Skeletal muscle tissue (tissue), 4 donors: ENCODE results near the gene GAS6. TPM values are rescaled to one million over a fixed set of nuclear protein-coding genes. Genes with fewer than 3 reads are reported as not detected.

Experiments used
- H3K27ac ChIP-seq: one replicate; pipeline ENCODE4 v1.7.0; 2013; ENCODE audit warnings: mild to moderate bottlenecking, low read depth, low read length, inconsistent platforms
- H3K27me3 ChIP-seq, 3 donors: one replicate each; pipeline ENCODE4 v1.7.0; 2013; ENCODE audit warnings: low read length in 3 of 3; ENCODE audit not compliant: control insufficient read depth in 3 of 3, insufficient read depth in 3 of 3
- H3K36me3 ChIP-seq, 3 donors: one replicate each; pipeline ENCODE4 v1.7.0; 2013; ENCODE audit warnings: low read length in 3 of 3; ENCODE audit not compliant: control insufficient read depth in 3 of 3, insufficient read depth in 3 of 3
- H3K4me1 ChIP-seq, 3 donors: one replicate each; pipeline ENCODE4 v1.7.0; 2013; ENCODE audit warnings: low read length in 3 of 3, mild to moderate bottlenecking in 3 of 3; ENCODE audit not compliant: control insufficient read depth in 3 of 3, insufficient read depth in 3 of 3
- H3K4me3 ChIP-seq, 3 donors: one replicate each; pipeline ENCODE4 v1.7.0; 2013; ENCODE audit warnings: low read length in 3 of 3
- H3K9ac ChIP-seq, 3 donors: one replicate each; pipeline ENCODE4 v1.7.0; 2013; ENCODE audit warnings: low read length in 3 of 3, mild to moderate bottlenecking in 3 of 3, moderate library complexity in 2 of 3, low read depth in 1 of 3
- H3K9me3 ChIP-seq, 3 donors: one replicate each; pipeline ENCODE4 v1.7.0; 2013; ENCODE audit warnings: low read length in 3 of 3; ENCODE audit not compliant: control insufficient read depth in 3 of 3
- total RNA-seq: library from RNA; depleted of rRNA; stranded (reverse); fragments of >200 nt; gene quantifications from one replicate; pipeline ENCODE4 v1.2.3, GENCODE V29; 2014
- donor health status: Osteomylitis.

The GAS6 gene
- total RNA-seq, 1 donor from 2014 or later = 25.1 TPM

DNA sequence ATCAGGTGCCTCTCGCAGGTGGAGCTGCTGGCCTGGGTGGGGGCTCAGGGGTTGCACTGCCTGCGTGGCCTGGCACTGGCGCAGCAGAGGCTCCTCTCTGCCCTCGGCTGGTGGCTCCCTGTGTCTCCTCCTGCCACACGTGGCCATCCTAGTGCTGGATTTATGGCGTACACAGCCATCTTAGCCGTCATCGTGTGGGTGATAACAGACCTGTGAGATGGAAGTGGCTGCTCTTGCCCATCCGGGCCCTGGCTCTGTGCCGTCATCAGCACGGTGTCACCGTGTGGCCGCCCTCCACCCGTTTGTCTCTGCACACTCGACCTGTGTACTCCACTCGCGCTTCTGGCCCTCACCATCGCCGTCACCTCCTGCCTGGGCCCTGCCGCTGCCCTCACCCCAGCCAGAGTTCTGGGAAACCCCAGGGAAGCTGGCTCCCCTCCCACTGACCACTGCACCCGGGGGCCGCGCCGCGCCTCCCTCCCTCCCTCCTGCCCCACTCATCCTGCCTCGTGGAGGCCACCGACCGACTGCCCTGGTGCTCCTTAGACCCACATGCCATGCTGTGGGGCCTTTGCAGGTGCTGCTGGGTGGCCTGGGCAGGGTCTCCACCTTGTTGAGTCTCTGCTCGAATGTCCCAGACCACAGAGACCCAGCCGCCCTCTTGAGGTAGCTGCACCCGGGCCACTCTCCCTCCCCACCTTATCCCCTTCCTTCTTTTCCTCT lies 75.3 kb downstream of the GAS6 start:
- Histone ChIP-seq H3K9ac (no peak overlapping the region), H3K27ac (no peak overlapping the region)

DNA sequence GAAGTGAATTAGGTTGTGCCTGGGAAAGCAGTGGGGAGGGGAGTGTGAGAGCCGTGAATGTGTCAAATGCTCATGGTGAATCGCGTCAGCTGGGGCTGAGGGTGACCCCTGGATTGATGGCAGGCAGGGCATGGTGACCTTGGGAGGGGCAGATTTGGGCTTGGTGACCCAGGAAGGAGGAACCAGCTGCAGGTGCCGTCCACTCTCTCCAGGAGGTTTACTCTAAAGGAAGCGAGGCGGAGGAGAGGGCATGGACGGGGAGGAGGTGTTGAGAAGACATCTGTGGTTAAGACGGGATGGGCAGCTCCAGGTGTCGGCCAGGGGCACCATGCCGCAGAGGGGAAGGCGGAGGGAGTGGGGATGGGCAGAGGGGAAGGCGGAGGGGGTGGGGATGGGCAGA lies 76.2 kb downstream of the GAS6 start:
- H3K4me3 ChIP-seq = no peak overlapping the region
- no peaks in the 10 kb centered on the region for H3K4me1 ChIP-seq
- H3K27ac ChIP-seq = no peak overlapping the region
- no peak overlapping the region for H3K9ac ChIP-seq
- H3K9me3 ChIP-seq = peaks cover 0 to 5% (median 2%) of the 10 kb centered on the region in 3 donors
- peaks cover 16 to 41% (median 27%) of the 10 kb centered on the region in 3 donors for H3K27me3 ChIP-seq
- H3K36me3 ChIP-seq = peaks cover 0 to 2% (median 0%) of the 10 kb centered on the region in 3 donors

More for the DNA sequence above, 75.3 kb downstream of the GAS6 start:
- peaks cover 0 to 5% (median 2%) of the 10 kb centered on the region in 3 donors for H3K9me3 ChIP-seq
- H3K27me3 ChIP-seq = peaks cover 16 to 42% (median 34%) of the 10 kb centered on the region in 3 donors
- H3K4me1 ChIP-seq = no peaks in the 10 kb centered on the region
- H3K4me3 ChIP-seq = no peak overlapping the region
- peaks cover 0 to 2% (median 0%) of the 10 kb centered on the region in 3 donors for H3K36me3 ChIP-seq

DNA sequence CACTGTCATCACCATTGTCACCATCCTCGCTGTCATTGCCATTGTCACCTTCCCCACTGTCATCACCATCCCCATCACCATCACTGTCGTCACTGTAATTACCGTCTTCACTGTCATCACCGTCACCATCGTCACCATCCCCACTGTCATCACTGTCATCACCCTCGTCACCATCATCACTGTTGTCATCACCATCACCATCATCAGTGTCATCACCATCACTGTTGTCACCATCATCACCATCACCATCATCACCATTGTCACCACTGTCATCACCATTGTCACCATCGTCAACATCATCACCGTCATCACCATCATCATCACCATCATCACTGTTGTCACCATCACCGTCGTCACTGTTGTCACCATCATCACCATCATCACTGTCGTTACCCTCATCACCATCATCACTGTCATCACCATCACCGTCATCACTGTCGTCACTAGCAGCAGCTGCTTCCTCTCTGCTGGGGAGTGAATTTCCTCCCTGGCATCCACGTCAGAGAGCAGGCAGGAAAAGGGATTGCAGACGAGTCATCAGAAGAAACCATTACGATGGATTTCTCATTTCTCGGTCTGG lies 77.5 kb downstream of the GAS6 start:
- H3K4me3 ChIP-seq = no peak overlapping the region
- no peak overlapping the region for H3K27ac ChIP-seq
- H3K4me1 ChIP-seq = no peaks in the 10 kb centered on the region
- peaks cover 16 to 31% (median 17%) of the 10 kb centered on the region in 3 donors for H3K27me3 ChIP-seq
- no peak overlapping the region for H3K9ac ChIP-seq
- peaks cover 0 to 5% (median 2%) of the 10 kb centered on the region in 3 donors for H3K9me3 ChIP-seq
- H3K36me3 ChIP-seq = peaks cover 0 to 2% (median 0%) of the 10 kb centered on the region in 3 donors

DNA sequence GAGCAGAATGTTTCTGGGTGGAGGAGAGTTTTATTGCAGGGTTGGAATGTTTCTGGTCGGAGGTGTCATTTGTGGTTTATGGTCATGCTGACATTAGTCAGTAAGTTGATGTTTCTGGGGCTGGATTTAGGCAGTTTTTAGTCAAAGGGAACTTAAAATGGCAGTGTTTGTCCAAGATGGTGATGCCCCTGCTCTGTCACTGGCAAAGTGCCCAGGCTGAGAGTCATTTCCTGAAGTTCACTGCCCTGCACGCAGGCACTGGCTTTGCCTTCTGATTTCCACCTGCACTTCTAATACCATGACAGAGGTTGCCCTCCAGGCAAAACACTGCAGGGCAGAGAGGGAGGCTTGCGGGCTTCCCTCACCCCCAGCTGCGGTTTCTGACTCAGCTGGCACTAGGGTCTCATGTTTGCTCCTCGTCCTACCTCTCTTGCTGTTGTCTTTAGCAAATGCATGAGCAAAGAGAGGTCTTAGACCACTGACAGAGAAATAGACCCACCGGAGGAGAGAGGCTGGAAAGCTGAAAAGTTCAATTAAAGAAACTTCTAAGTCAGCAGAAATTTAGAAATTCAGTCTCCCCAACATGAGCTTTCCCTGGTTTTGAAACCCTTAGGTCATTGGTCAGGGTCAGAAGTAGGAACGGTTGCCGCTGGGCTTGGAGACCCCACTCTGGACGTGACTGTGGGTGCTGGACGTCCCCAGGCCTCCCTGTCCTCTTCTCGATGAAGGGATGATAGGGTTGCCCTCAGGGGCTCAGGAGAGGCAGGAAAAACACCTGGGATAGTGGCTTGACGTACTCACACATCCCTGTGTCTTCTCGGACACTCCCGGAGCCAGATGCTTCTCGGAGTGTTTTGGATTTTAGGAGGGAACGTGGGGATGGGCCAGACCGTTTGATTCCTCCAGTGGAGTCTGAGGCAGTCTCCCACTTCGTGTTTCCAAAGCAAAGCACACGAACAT lies 78.5 kb downstream of the GAS6 start:
- no peak overlapping the region for H3K27ac ChIP-seq
- no peaks in the 10 kb centered on the region for H3K36me3 ChIP-seq

DNA sequence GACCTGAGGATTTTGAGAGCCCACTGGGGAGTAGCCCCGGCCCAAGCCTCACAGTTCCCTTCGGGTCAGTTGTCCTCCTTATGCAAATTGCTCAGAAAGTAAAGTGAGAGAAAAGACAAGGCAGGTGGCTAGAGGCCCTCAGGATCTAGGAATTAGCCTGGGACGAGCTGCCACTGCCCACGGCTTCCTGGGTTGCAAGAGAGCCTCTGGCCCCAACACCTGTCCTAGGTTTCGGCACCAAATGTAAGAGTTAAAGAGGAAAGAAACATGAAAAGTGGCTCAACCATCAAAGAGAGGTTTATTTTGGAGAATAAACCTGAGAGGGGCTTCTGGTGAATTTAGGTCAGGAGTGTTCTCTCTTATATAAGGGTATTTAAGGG lies 79.2 kb downstream of the GAS6 start:
- no peak overlapping the region for H3K4me3 ChIP-seq
- no peaks in the 10 kb centered on the region for H3K36me3 ChIP-seq
- H3K9me3 ChIP-seq = peaks cover 0 to 5% (median 2%) of the 10 kb centered on the region in 3 donors
- H3K9ac ChIP-seq = no peak overlapping the region
- no peaks in the 10 kb centered on the region for H3K4me1 ChIP-seq
- H3K27ac ChIP-seq = no peak overlapping the region
- H3K27me3 ChIP-seq = peaks cover 11 to 23% (median 14%) of the 10 kb centered on the region in 3 donors

More for the DNA sequence above, 78.5 kb downstream of the GAS6 start:
- H3K4me1 ChIP-seq = no peaks in the 10 kb centered on the region
- H3K9ac ChIP-seq = no peak overlapping the region
- no peak overlapping the region for H3K4me3 ChIP-seq
- peaks cover 11 to 24% (median 16%) of the 10 kb centered on the region in 3 donors for H3K27me3 ChIP-seq
- peaks cover 0 to 5% (median 2%) of the 10 kb centered on the region in 3 donors for H3K9me3 ChIP-seq

DNA sequence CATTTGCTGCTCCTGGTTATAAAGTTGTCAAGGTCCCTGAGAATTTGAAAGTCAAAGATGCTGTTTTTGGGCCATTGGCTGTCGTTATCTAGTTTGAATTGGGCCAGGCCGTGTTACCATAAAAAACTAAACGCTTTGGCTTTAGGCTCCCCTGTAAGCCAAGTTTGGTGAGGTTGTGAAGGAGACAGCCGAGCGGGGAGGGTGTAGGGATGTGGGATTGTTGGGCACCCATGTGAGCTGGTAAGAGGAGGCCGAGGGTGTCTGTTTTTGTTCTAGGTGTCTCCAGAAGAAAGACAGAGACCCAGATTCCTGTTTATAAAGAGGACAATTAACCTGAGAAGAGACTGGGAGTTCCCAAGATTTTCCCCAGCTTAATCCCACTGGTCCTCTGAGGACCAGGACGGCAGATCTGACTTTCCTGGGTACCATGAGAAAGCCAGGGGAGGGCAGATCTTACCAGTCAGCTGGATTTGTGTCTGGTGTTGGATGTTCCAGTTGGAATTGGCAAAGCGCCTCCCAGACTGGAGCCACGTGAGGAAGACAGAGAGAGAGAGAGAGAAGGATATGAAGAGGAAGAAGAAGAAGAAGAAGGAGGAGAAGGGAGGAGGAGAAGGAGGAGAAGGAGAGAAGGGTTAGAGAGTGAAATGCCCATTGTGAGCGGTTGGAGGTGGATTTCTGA lies 79.8 kb downstream of the GAS6 start:
- H3K27me3 ChIP-seq = peaks cover 8 to 19% (median 11%) of the 10 kb centered on the region in 3 donors
- no peaks in the 10 kb centered on the region for H3K4me1 ChIP-seq
- peaks cover 0 to 5% (median 2%) of the 10 kb centered on the region in 3 donors for H3K9me3 ChIP-seq
- H3K27ac ChIP-seq = no peak overlapping the region
- H3K36me3 ChIP-seq = no peaks in the 10 kb centered on the region
- no peak overlapping the region for H3K9ac ChIP-seq
- no peak overlapping the region for H3K4me3 ChIP-seq

DNA sequence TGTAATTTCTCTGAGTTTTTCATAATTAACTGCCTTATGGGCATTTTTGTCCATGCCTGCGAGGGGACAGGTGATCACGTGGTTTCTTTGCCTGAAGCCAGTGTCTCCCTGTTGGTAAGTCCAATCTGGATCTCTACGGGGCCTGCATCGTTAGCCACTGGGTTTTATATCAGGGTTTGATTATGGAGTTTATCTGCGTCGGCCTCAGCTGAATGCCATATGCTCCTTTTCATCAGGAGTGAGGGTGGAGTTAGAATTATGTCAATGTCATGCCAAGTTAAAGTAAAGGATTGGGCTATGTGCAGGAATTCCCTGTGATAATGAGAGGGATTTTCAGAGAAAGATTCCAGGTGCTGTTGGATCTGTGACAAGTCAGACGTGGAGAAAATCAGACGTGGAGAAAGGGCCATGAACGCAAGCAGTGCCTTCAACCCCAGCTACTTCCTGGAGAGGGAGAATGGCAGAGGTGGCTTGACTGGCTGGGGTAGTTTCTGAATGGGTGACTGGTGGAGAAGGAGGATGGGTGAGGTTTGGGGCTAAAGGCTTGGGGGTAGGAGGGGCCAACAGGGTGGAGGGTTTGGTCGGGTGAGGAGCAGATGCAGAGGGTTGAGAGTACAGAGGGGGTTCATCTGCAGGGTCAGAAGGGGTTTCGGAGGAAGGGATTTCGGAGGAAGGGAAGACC lies 80.5 kb downstream of the GAS6 start:
- Histone ChIP-seq H3K4me3 (no peak overlapping the region), H3K9ac (no peak overlapping the region), H3K4me1 (no peaks in the 10 kb centered on the region), H3K9me3 (peaks cover 0 to 5% (median 2%) of the 10 kb centered on the region in 3 donors), H3K36me3 (no peaks in the 10 kb centered on the region), H3K27me3 (peaks cover 5 to 15% (median 8%) of the 10 kb centered on the region in 3 donors), H3K27ac (no peak overlapping the region)

DNA sequence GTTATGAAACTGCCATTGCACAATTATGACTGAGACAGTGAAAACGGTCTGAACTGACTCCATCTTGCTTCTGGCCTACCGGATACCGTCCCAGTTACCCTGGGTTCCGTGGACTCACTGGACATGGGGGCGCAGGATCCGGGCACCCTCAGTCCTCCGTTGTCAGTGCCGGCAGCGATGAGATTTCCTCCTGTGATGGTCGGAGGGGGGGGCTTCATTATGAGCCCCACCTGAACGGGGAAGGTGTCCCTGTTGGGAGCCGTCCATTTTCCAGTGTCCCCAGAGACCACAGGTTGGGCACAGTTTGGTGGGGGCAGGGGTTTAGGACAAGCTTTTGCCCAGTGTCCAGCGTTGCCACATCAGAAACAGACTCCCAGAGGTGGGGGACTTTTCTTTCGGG lies 81.4 kb downstream of the GAS6 start:
- H3K27me3 ChIP-seq = peaks cover 7 to 18% (median 16%) of the 10 kb centered on the region in 3 donors
- peaks cover 0 to 5% (median 2%) of the 10 kb centered on the region in 3 donors for H3K9me3 ChIP-seq
- no peak overlapping the region for H3K9ac ChIP-seq

DNA sequence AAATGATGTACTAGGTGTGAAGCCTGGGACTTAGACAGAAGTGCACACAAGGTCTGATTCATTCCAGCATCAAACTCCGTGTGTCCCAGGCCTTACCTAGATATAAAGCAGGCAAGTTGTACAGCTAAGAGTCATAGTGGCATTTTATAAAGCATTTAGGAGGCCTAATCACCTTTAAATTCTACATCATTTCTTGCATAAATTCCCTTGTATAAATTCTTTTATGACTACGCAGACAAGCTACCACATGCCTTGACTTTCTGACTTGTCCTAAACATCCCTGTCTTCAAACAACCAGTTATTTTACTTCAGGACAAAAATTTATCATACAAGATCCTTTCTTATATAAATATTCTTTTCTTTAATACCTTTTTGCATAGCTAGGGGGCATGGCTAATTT lies 82.3 kb downstream of the GAS6 start:
- peaks cover 14 to 23% (median 22%) of the 10 kb centered on the region in 3 donors for H3K27me3 ChIP-seq
- no peaks in the 10 kb centered on the region for H3K36me3 ChIP-seq
- no peaks in the 10 kb centered on the region for H3K4me1 ChIP-seq

More for the DNA sequence above, 81.4 kb downstream of the GAS6 start:
- no peak overlapping the region for H3K27ac ChIP-seq
- no peaks in the 10 kb centered on the region for H3K36me3 ChIP-seq
- no peak overlapping the region for H3K4me3 ChIP-seq
- no peaks in the 10 kb centered on the region for H3K4me1 ChIP-seq

More for the DNA sequence above, 82.3 kb downstream of the GAS6 start:
- Histone ChIP-seq H3K9ac (no peak overlapping the region), H3K4me3 (no peak overlapping the region), H3K9me3 (peaks cover 0 to 5% (median 2%) of the 10 kb centered on the region in 3 donors), H3K27ac (no peak overlapping the region)
